Activated T-cell treated with anti-CD3 and anti-CD28 coated beads for 4 hours (primary cell): Measurements from ENCODE around the gene CDH9.

Source experiments
- DNase-seq: peaks from one replicate; pipeline ENCODE4 v3.0.0-alpha.2; 2020

CDH9 gene

GRCh38 chr5:27038476-27038875 is at the start of gene CDH9:
Gene CDH9 (minus strand): TSS chr5:27038586. CDS start chr5:26988333, 50,253 bp downstream.
- no peak for DNase-seq

DNA sequence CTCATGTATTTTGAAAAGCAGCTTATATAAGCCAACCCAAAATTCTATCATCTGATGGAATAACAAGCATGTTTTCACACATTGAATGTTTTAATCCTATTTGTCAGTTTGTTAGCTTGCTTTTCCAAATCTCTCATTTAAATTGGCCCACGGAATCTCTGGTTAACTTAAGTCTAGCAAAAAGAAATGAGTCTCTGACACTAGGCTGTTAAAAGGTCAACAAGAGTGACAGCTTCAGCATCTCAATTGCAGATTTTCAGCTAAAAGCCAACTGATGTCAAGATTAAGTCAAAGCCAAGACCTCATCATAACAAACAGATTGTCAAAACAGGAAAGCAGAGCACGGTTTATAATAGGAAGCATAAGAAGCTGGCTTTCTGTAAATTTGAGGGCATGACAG is 49.4 kb upstream of the CDH9 start:
- DNase-seq, result no peak

GRCh38 chr5:27083449-27084415 is 45.3 kb upstream of the CDH9 start:
- no peak for DNase-seq

- no peak for DNase-seq
These were observed 41.8 kb upstream of the CDH9 start for GRCh38 chr5:27080147-27080546.

DNA sequence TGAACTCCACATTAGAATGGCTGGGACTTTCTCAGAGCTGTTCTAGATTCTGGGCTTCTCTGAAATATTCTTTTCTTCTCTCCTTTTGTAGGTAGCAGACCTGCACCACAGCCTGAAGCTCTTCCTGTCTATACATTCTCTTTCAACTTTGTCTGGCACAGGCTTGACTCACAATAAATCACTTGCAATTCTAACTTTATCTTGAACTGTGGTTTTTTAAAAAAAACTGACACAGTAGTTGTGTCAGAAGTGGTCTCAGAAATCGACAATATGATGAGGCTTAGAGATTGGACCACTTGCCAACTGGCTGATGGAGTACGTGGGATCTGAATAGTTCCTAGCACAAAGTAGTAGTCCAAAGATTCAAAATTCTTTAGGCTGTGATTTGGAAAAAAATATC is 24.1 kb upstream of the CDH9 start:
- no peak for DNase-seq

DNA sequence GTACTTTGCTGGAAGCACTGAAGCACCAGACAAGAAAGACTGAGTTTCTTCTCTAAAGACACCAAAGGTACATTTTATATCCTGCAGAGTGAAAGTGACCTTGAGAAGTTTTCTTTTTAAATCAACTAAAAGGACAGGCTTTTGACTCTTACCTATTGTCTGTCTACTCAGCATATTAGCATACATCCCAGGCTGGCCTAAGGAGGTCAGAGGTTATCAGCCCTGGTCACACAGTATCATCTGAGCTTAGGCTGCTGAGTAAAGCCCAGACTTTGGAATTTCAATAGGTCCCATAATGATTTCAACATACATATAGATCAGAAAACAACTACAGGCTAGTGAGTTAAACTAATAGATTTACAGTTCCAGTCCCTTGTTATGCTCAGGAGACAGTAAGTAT is 10.1 kb upstream of the CDH9 start:
- DNase-seq, result no peak

GRCh38 chr5:27041372-27041771 is 3.0 kb upstream of the CDH9 start:
- DNase-seq, result no peak

GRCh38 chr5:27034565-27034964 is 3.8 kb downstream of the CDH9 start:
- DNase-seq, result no peak

GRCh38 chr5:27026801-27027200 is 11.6 kb downstream of the CDH9 start:
- no peak for DNase-seq

DNA sequence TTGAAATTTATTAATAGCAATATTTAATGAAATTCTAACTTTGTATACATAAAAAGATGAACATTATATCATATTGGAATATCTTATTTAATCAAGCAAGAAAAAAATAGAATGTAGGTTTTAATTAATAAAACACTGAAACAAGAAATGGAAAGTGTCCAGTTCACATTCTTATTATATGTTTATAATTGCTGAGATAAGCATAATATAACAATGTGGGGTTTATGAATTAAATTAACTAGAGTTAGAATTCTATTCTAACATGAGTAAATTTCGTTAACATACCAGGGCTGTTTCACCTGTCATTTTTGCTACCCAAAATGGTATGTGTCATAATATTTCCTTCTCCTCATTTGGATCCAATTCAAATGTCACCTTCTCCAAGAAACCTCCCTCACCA is 12.3 kb downstream of the CDH9 start:
- DNase-seq, result no peak

DNA sequence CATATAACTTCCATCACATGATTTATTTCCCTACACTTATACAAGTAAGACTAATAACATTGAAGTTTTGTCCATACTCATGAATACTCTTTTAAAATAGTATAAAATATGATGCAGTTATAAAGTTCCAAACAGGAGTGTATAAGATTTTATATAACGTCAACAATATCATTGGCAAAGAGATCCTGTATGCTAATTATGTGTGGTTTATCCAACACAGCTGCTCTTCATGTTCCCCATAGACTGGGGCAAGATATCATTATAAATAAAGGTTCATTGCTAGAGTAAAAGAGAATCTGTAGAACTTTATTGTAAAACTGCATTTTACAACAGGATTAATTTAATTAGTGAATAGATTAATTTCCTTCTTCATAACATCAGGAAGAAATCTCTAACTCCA is 16.9 kb downstream of the CDH9 start:
- DNase-seq, result no peak

DNA sequence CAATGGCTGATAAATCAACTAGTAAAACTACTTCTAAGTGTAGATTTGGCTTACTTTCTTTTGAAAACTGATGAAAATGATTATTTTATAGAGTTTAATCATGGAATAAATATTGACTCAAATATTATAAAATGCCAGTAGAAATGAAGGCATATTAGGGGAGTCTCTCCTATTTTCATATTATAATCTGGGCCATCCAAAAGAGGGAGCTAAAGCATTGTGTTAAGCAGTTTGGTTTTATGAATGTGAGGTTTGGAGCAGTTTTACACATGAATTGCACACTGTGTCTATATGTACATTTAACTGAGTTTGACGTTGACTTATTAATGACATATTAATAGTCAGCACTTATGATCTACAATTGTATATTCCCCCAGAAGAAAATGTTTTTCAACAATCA is 17.4 kb downstream of the CDH9 start:
- no peak for DNase-seq

GRCh38 chr5:27015758-27016157 is 22.6 kb downstream of the CDH9 start:
- no peak for DNase-seq

DNA sequence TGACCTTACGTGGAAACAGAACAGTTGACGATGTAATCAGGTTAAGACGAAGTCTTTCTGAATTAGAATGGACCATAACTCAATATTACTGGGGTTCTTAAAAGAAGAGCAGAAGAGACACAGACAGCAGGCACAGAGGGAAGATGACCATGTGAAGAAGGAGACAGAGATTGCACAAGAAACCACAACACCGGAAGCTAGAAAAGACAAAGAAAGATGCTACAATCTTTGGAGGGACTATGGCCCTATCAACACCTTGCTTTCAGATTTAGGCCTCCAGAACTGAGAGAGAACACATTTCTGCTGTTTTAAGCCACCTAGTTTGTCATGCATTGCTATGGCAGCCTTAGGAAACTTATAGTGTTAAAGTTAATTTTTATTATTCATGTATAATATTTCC is 27.1 kb downstream of the CDH9 start:
- no peak for DNase-seq

DNA sequence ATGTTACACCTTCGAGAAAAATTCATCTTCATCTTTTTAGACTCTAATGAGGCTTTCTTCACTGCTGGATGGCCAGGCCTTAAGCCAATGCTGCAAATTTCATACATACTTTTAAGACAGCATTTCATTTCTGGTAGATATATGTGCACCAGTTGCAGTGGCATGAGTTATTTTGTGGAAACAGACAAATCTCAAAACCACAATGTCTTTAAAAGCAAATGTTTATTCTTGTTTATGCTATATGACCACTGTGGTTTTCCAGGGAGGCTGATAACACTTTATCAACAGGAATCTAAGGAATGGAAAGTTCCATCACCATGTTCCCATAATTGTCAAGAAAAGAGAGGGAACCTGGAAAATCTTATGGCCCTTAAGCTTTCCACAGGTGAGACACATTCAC is 27.7 kb downstream of the CDH9 start:
- no peak for DNase-seq

DNA sequence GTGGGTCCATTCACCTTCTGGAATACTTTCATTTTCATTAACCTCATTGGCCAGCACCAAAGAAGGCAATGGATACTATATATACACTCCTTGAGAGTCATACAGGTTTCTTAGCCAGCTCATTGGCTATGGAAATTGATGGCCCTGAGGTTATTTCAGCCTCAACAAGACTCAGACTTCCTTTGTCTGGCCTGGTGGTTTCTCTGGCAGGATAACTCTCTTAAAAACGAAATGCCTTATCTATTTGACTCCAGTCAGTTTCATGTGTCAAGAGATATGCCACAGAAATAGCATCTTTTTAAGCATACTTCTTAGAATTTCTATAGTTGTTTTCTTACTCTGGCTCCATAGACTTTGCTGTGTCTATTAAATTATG is 28.9 kb downstream of the CDH9 start:
- no peak for DNase-seq

DNA sequence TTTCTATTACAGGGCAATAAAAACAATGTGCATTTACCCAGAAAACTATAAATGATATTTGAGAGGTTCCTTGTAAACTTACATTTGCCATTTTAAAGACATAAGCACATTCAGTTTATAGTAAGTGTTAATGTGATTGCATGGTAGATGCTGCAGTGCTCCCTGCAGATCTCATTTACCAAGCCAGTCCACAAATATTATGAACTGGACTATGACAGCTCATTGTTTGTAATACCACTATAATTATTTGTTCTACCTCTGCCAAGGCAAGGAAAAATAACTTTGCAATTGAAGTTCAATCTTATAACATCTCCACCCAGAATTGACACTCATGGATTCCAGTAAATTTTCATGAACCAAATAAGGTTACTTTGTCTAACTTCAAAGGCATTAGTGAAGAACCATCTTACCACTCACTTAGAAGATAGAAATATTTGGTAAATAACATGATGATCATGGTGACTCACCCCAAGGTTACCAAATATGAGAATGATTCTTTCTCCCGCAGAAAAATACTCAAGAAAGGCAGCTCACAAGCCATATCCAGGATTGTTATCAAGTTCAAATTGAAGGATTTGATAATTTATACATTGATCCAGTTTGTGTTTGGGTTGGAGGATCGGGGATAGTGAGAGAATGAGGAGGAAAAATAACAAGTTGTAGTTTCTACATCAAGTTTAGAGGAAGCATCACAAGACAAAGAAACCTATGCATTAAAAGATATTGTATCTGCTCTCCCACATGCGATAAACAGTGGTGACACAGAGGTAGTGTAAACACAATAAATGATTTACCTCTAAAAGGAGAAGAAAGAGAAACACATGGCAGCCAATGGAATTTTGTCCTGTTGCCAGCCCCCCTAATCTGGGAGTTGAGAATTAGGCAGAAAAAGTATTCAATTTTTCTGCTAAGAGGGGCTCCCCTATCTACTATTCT is 29.5 kb downstream of the CDH9 start:
- DNase-seq, result no peak

DNA sequence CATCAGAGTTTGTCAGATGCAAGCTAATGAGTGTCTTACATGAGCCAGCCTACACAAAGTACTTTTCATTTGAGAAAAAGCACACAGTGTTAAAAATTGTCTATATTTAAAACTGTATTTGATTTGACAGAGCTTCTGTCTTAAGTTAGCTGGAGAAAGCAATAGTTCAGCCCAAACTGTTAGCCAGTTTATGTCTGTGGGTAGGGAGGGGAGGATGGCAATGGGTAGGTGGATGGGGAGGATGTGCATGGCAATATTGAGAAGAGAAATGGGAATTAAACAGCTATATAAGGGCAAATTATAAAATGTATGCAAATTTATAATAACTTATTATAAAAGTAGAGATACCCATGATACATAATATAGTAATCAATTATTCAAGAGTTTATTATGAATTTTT is 31.3 kb downstream of the CDH9 start:
- DNase-seq, result no peak

GRCh38 chr5:26986985-26987384 is 51.4 kb downstream of the CDH9 start:
- DNase-seq, result no peak

GRCh38 chr5:26981750-26982149 is 56.6 kb downstream of the CDH9 start:
- no peak for DNase-seq

GRCh38 chr5:26959290-26959689 is 79.1 kb downstream of the CDH9 start:
- no peak for DNase-seq

- DNase-seq, result no peak
These were observed 83.2 kb downstream of the CDH9 start for GRCh38 chr5:26955161-26955560.

DNA sequence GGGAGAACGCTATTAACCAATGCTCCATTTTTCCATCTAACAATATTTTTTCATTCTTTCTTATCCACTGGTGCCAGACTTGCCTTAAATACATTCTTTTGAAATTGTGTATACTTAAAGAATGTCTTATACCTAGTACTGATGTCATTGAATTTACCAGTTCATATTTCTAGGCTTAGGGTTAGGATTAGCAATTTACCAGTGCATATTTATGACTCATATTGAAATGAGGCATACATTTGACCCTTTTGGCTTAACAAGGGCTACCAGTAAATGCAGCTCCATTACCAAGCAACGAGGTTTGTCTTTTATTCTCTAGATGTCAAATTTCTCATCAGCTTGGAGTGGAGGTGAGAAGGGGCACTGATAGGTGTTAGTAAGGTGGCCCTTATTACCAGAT is 89.5 kb downstream of the CDH9 start:
- no peak for DNase-seq

GRCh38 chr5:26945901-26946300 is 92.5 kb downstream of the CDH9 start:
- DNase-seq, result no peak
